Myocyte (in vitro differentiated cells): Measurements from ENCODE around the gene ECT2. TPM values are rescaled to one million over a fixed set of nuclear protein-coding genes. Genes with fewer than 3 reads are reported as not detected.
"Not testable (repeated sequence)": the region's sequence is repeated elsewhere in the genome, so short reads cannot be mapped to it uniquely, and the experiment has no call there.

ENCODE experiments used
- DNase-seq: peaks from one replicate; pipeline ENCODE4 v3.0.0-alpha.2; 2012; ENCODE audit warnings: low read depth
- polyA plus RNA-seq: library from polyadenylated mRNA; unstranded; fragments of >200 nt; gene quantifications from one replicate; pipeline ENCODE4 v1.2.1, GENCODE V29; 2012; ENCODE audit warnings: missing spikeins
- total RNA-seq: library from RNA; depleted of rRNA; stranded (reverse); fragments of >200 nt; gene quantifications from 2 replicates; pipeline ENCODE4 v1.2.3, GENCODE V29; 2014

The ECT2 gene
- total RNA-seq: 44.5 and 59.8 TPM in 2 replicates
- 6.3 TPM for polyA plus RNA-seq

- DNase-seq: peak; percentile 100
Measured at GRCh38 chr3:172750368-172751174, at the start of gene ECT2. ECT2 (plus strand) TSS chr3:172750726; CDS start chr3:172754531, 3,805 bp downstream.

GRCh38 chr3:172700936-172701455, 49.5 kb upstream of the ECT2 start:
- DNase-seq: no peak

- no peak for DNase-seq
Measured at GRCh38 chr3:172701751-172702150, 48.8 kb upstream of the ECT2 start.

- DNase-seq: no peak
Measured at GRCh38 chr3:172702256-172702655, 48.3 kb upstream of the ECT2 start.

GRCh38 chr3:172702731-172703130, 47.8 kb upstream of the ECT2 start:
- not testable (repeated sequence) for DNase-seq

- DNase-seq: no peak
Measured at GRCh38 chr3:172704001-172704400, 46.5 kb upstream of the ECT2 start.

- no peak for DNase-seq
Measured at GRCh38 chr3:172705170-172705569, 45.4 kb upstream of the ECT2 start.

GRCh38 chr3:172707030-172707429, 43.5 kb upstream of the ECT2 start:
- DNase-seq: no peak

GRCh38 chr3:172707967-172708366, 42.6 kb upstream of the ECT2 start:
- no peak for DNase-seq

- no peak for DNase-seq
Measured at GRCh38 chr3:172708921-172709773, 41.4 kb upstream of the ECT2 start.

GRCh38 chr3:172709774-172710663, 40.5 kb upstream of the ECT2 start:
- DNase-seq: peak; percentile 51

- DNase-seq: peak; percentile 98
Measured at GRCh38 chr3:172710664-172711453, 39.7 kb upstream of the ECT2 start, which contains the start of gene NCEH1. NCEH1 (minus strand) TSS chr3:172711067; CDS start chr3:172710984, 83 bp downstream.

GRCh38 chr3:172711454-172711795, 39.1 kb upstream of the ECT2 start:
- no peak for DNase-seq

- no peak for DNase-seq
Measured at GRCh38 chr3:172713316-172713715, 37.2 kb upstream of the ECT2 start.

GRCh38 chr3:172716476-172716875, 34.0 kb upstream of the ECT2 start:
- no peak for DNase-seq

- no peak for DNase-seq
Measured at GRCh38 chr3:172717493-172718088, 32.9 kb upstream of the ECT2 start.

- DNase-seq: not testable (repeated sequence)
Measured at GRCh38 chr3:172722536-172723040, 27.9 kb upstream of the ECT2 start.

- no peak for DNase-seq
Measured at GRCh38 chr3:172726380-172726779, 24.1 kb upstream of the ECT2 start.

GRCh38 chr3:172735014-172735413, 15.5 kb upstream of the ECT2 start:
- no peak for DNase-seq
